ENCODE measurements around the gene NR3C2. TPM values are rescaled to one million over a fixed set of nuclear protein-coding genes. Genes with fewer than 3 reads are reported as not detected.

Gene NR3C2
- total and polyA plus RNA-seq, 7 donors = 0.70 to 17.9 (median 7.5) TPM

- Histone ChIP-seq H3K27me3 (ENCODE audit: insufficient read depth in 3 of 3, low read length in 2 of 3) (no peaks in the 10 kb centered on the region), H3K4me1 (peaks cover 14% of the 10 kb centered on the region), H3K9me3 (no peaks in the 10 kb centered on the region), H3K27ac (no peak overlapping the region), H3K4me3 (no peak overlapping the region), H3K36me3 (ENCODE audit: insufficient read depth in 1 of 2, low read depth in 1 of 2) (no peaks in the 10 kb centered on the region)
- 72 to 86% (median 72%) methylated on average over 3 of the region's 3 CpGs for WGBS, 3 donors
- no peak for DNase-seq
- intact Hi-C loops (cut with DNase I) = loop anchor here in 1 of 2 donors (10.0 kb wide), 1 partner anchor 239 kb away; the partner anchor contains the start of gene NR3C2
- no peak for ATAC-seq
- TF ChIP-seq, protein P1, sequence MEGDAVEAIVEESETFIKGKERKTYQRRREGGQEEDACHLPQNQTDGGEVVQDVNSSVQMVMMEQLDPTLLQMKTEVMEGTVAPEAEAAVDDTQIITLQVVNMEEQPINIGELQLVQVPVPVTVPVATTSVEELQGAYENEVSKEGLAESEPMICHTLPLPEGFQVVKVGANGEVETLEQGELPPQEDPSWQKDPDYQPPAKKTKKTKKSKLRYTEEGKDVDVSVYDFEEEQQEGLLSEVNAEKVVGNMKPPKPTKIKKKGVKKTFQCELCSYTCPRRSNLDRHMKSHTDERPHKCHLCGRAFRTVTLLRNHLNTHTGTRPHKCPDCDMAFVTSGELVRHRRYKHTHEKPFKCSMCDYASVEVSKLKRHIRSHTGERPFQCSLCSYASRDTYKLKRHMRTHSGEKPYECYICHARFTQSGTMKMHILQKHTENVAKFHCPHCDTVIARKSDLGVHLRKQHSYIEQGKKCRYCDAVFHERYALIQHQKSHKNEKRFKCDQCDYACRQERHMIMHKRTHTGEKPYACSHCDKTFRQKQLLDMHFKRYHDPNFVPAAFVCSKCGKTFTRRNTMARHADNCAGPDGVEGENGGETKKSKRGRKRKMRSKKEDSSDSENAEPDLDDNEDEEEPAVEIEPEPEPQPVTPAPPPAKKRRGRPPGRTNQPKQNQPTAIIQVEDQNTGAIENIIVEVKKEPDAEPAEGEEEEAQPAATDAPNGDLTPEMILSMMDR (IDR thresholded peaks at IDR 0.05) = no peak
Measured at GRCh38 chr4:148205476-148205875, 236.7 kb downstream of the NR3C2 start.

DNA sequence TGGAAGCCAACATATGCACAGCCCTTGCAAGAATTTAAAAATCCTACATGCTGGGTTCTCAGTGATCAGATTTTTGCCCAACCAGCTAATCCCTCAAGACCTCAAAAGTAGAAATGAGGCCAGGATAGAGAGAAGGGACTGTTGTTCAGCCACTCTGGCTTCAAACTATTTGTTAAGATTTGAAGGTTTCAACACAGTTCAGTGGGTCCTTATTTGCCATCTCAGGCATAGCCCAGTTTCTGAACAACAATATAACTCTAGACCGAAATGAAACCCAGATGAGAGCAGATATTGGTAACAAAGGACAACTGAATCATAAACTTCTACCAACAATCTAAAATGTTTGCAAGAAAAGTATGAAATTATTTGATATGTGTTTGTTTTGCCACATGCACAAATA lies 237.3 kb downstream of the NR3C2 start:
- no peak overlapping the region for H3K4me3 ChIP-seq
- H3K4me1 ChIP-seq = peaks cover 14% of the 10 kb centered on the region
- DNase-seq (no peak), ATAC-seq (no peak)
- H3K27me3 ChIP-seq (ENCODE audit: insufficient read depth in 3 of 3, low read length in 2 of 3) = no peaks in the 10 kb centered on the region
- H3K36me3 ChIP-seq (ENCODE audit: insufficient read depth in 1 of 2, low read depth in 1 of 2) = no peaks in the 10 kb centered on the region
- H3K27ac ChIP-seq = peak overlapping the region; percentile 69
- TF ChIP-seq, protein P1 (IDR thresholded peaks at IDR 0.05) = no peak
- WGBS, 3 donors = 70 to 100% (median 82%) methylated on average over 1 of the region's 1 CpG
- no peaks in the 10 kb centered on the region for H3K9me3 ChIP-seq
- intact Hi-C loops (cut with DNase I) = loop anchor here in 1 of 2 donors (10.0 kb wide), 1 partner anchor 240 kb away; the partner anchor contains the start of gene NR3C2

GRCh38 chr4:148204171-148204570 lies 238.0 kb downstream of the NR3C2 start:
- TF ChIP-seq, protein P1 (IDR thresholded peaks at IDR 0.05) = no peak
- H3K36me3 ChIP-seq (ENCODE audit: insufficient read depth in 1 of 2, low read depth in 1 of 2) = no peaks in the 10 kb centered on the region
- no peak for ATAC-seq
- H3K27ac ChIP-seq = peak overlapping the region; percentile 69
- intact Hi-C loops (cut with DNase I) = loop anchor here in 1 of 2 donors (10.0 kb wide), 1 partner anchor 241 kb away; the partner anchor contains the start of gene NR3C2
- no peaks in the 10 kb centered on the region for H3K27me3 ChIP-seq (ENCODE audit: insufficient read depth in 3 of 3, low read length in 2 of 3)
- no peaks in the 10 kb centered on the region for H3K9me3 ChIP-seq
- DNase-seq = no peak
- peaks cover 14% of the 10 kb centered on the region for H3K4me1 ChIP-seq
- WGBS, 3 donors = 41 to 55% (median 42%) methylated on average over 3 of the region's 3 CpGs
- no peak overlapping the region for H3K4me3 ChIP-seq

DNA sequence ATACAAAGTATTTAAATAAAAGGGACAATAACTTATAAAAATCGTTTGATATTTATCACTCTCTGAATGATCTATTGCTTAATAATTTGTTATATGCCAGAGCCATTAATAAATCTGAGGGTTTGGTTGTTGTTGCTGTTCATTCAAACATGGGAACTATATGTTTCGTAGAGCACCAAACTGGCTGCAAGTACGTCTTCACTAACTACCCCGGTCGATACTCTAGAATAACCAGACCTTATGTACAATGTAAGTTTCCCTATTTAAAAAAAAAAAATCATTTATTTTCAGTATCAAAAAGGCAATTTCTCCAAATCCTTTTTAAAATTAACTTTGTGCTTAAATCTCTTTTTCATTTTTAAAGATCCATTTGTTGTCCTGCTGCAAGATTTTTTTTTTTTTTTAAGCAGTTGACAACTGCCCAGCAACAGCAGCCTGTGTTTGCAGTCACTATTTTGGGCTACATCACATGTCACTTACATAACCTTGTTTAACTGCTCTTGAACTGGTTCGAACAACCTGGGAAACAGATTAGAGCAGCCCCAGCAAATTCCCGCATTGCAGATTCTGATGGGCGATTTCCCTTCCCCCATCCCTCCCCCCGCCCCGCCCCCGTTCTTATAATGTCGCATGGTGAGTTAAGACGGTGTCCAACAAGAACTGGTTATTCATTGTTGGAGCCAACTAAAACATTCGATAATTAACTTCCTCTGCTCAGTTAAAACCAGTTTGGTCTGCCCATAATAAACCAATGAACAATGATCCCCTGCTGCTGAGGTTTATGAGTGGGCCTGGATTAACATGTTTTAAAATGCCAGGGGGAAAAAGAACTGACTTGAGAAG lies 238.9 kb downstream of the NR3C2 start:
- peaks cover 14% of the 10 kb centered on the region for H3K4me1 ChIP-seq
- peak overlapping the region; percentile 69 for H3K27ac ChIP-seq
- no peak for DNase-seq
- no peaks in the 10 kb centered on the region for H3K36me3 ChIP-seq (ENCODE audit: insufficient read depth in 1 of 2, low read depth in 1 of 2)
- H3K27me3 ChIP-seq (ENCODE audit: insufficient read depth in 3 of 3, low read length in 2 of 3) = no peaks in the 10 kb centered on the region
- TF ChIP-seq, protein P1 (IDR thresholded peaks at IDR 0.05) = no peak
- intact Hi-C loops (cut with DNase I) = loop anchor here in 1 of 2 donors (10.0 kb wide), 1 partner anchor 242 kb away; the partner anchor contains the start of gene NR3C2
- 14 to 21% (median 14%) methylated on average over 14 of the region's 14 CpGs for WGBS, 3 donors
- H3K4me3 ChIP-seq = peak overlapping the region; percentile 58
- H3K9me3 ChIP-seq = no peaks in the 10 kb centered on the region
- ATAC-seq = peak; percentile 62 to 86 (median 81)
